GM12801 (cell line): ENCODE data around the gene GDPGP1.

ENCODE experiments used
- CTCF ChIP-seq: IDR thresholded peaks from one replicate; pipeline ENCODE4 v1.5.1; 2011; ENCODE audit warnings: control low read depth; ENCODE audit not compliant: insufficient read length; ENCODE audit errors: extremely low read depth

The GDPGP1 gene

GRCh38 chr15:90241343-90242192 is 7.6 kb downstream of the GDPGP1 start:
- TF ChIP-seq CTCF = no peak

GRCh38 chr15:90243943-90244639 is 10.1 kb downstream of the GDPGP1 start:
- no peak for TF ChIP-seq CTCF

- TF ChIP-seq CTCF = no peak
These were observed 14.8 kb downstream of the GDPGP1 start for GRCh38 chr15:90248789-90249202.

GRCh38 chr15:90249203-90249863 is 15.3 kb downstream of the GDPGP1 start, which contains the start of gene TTLL13:
TTLL13 (plus strand) TSS chr15:90249556; CDS start chr15:90250631, 1,075 bp downstream.
- TF ChIP-seq CTCF = no peak

GRCh38 chr15:90257776-90258175 is 23.8 kb downstream of the GDPGP1 start:
- TF ChIP-seq CTCF = no peak

- TF ChIP-seq CTCF = no peak
These were observed 25.5 kb downstream of the GDPGP1 start for GRCh38 chr15:90259524-90259923.

- no peak for TF ChIP-seq CTCF
These were observed 27.8 kb downstream of the GDPGP1 start for GRCh38 chr15:90261811-90262210.
